ENCODE results near the gene DCLRE1C. TPM values are rescaled to one million over a fixed set of nuclear protein-coding genes. Genes with fewer than 3 reads are reported as not detected.
"Not testable (repeated sequence)": the region's sequence is repeated elsewhere in the genome, so short reads cannot be mapped to it uniquely, and the experiment has no call there.

DCLRE1C gene
- total RNA-seq (2014; rRNA removed; shearing (Covaris generic)): 6.6 and 10.8 TPM in 2 replicates

DNA sequence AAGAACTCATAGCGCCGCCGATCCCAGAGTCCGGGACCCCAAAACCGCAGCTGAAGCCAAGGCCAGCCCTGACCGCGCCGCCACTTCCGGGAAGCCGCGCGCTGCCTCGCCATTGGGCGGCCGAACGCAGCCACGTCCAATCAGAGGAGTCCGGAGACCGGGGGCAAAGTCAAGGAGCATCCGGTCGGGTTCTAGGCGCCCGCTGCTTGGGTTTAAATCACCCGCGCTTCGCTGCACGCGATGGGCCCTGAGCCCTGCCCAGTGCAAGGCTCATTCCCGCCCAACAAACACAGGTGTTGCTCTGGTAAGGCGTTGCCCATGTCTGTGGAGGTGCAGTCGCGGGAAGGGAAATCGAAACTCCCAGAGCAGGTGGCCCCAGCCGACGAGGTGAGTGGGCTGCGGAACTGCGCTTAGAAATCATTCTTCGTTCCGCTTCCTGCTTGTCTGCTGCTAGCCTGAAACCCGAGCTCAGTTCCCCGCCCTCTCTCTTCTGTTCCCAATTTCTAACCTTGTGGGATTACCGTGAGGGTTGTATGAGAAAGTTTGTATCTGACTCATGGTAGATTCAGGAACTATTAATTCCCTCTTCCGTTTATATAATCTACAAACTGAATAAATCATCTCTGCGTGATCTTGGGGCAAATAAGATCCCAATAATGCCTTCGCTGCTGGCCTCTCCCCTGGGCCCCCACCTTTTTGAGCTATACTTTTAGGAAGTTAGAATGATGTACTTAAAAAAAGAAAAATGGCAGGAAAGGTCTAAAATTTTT lies at the start of gene DCLRE1C:
Gene DCLRE1C (minus strand): TSS at position 96 of the 770 bp plus-strand sequence. CDS start 86 bp downstream, at position 10.
- in situ Hi-C loops (cut with HindIII; ENCODE audit: low sequenced_read_pairs): no loop called here
- peak; percentile 93 for DNase-seq (ENCODE audit: low spot score)

DNA sequence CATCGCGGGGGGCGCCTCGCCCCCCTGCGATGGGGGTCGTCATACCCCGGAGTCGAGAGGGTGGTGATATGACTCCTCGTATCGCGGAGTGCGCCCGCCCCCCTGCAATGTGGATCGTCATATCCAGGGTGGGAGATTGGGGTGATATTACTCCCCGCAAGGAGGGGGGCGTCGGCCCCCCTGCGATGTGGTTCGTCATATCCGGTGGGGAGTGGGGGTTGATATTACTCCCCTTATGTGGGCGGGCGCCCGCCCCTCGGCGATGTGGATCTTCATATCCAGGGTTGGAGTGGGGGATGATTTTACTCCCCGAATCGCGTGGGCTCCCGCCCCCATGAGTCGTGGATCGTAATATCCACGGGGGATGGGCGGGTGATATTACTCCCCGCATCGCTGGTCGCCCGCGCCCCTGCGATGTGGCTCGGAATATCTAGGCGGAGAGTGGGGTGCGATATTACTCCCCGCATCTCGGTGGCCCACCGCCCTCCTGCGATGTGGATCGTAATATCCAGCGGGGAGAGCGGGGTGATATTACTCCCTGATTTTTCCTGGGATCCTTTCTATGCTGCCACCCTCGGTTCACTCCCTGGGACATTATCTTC lies 42.2 kb upstream of the DCLRE1C start:
- DNase-seq (ENCODE audit: low spot score): no peak
- in situ Hi-C loops (cut with HindIII; ENCODE audit: low sequenced_read_pairs): no loop called here

DNA sequence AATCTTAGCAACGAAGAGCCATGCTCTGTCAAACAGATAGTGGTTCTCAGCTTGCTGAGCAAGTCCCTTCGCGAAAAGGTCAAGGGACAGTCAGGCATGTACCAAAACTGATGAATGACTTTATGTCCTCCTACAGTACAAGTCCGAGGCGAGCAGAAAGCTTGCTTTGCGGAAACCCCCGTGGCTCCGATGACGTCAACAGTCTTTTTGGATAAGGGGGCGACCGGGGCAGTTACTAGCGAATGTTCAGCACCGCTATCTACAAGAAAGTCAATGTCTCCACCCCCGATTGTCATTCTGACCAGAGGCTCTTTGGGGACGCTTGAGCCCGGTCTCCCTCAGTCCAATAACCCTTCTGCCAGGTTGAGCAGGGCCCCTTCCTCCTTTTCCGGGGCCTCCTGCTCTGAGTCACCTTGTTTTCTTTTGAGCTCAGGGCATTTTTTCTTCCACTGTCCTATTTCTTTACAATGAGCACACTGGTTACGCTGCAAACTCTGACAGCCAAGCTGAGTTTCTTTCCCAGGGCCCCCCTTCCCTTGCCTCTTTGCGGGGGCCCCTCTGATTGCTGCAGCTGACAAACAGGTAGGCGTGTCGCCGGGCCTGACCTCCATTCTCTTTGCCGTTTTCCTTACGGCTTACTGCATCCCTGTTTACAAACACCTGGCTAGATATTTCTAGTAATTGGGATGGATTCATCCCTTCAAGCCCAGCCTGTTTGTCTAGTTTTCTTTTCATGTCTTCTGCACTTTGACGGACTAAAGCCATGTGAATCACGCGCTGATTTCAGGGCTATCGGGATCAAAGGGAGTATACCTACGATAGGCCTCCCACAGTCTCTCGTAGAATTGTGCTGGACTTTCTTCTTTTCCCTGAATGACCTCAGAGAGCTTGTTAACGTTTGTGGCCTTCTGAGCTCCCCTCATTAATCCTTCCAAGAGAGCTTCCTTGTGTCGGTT lies 39.9 kb upstream of the DCLRE1C start:
- in situ Hi-C loops (cut with HindIII; ENCODE audit: low sequenced_read_pairs); DNase-seq (ENCODE audit: low spot score): not testable (repeated sequence)

DNA sequence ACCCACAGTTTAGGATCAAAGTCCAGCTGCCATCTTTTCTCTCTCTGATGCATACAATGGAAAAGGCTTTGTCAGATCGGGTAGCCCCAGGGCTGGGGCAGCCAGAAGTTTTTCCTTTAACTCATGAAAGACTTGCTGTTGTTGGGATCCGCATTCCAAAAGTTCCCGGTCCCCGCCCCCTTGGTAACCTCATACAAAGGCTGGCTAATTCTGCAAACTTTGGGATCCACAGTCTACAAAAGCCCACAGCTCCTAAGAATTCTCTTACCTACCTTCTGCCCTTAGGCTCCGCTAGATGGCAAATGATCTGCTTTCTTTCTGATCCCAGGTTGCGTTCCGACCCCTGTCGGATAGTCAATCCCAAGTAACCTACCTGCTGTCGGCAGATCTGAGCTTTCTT lies 38.4 kb upstream of the DCLRE1C start:
- in situ Hi-C loops (cut with HindIII; ENCODE audit: low sequenced_read_pairs); DNase-seq (ENCODE audit: low spot score): not testable (repeated sequence)

DNA sequence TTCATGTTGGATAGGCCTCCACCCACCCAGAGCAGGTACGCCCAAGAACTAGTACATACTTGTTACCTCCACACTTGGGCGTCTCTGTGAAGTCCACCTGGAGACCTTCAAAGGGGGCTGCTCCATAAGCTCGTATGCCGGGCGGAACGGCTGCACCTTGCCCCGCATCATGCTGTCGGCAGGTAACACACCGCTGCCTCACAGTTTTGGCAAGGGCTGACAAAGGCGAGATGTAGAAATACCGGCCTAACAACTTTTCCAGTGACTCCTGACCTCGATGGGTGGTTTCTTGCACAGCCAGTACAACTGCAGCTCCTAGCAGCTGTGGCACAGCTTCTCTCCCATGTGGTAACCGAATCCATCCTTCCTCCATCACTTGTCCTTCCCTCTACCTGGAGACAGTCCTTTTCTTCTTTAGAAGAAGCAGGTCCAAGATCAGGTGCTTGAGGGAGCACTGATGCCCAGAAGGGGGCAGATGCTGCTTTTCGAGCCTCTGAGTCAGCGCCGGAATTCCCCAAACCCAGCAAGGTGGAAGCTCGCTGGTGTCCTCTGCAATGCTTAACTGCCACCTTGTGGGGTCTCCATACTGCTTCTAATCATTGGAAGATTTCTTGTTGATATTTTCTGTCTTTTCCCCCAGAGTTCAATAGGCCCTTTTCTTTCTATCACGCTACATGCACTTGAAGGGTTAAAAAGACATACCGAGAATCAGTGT lies 37.3 kb upstream of the DCLRE1C start:
- DNase-seq (ENCODE audit: low spot score): peak; percentile 6

DNA sequence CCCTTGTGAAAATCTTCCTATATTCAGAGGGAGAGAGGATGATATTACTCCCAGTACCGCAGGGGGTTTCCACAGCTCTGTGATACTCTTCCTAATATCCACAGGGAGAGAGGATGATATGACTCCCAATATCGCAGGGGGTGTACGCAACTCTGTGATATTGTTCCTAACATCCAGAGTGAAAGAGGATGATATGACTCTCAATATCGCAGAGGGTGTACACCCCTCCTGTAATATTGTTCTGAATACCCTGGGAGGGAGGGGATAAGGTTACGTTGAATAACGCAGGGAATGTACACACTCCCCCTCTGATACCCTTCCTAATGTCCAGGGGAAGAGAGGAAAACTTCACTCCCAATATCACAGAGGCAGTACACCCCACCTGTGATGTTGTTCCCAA lies 35.7 kb upstream of the DCLRE1C start:
- DNase-seq (ENCODE audit: low spot score); in situ Hi-C loops (cut with HindIII; ENCODE audit: low sequenced_read_pairs): not testable (repeated sequence)

More for the DNA sequence above, 37.3 kb upstream of the DCLRE1C start:
- in situ Hi-C loops (cut with HindIII; ENCODE audit: low sequenced_read_pairs): not testable (repeated sequence)

DNA sequence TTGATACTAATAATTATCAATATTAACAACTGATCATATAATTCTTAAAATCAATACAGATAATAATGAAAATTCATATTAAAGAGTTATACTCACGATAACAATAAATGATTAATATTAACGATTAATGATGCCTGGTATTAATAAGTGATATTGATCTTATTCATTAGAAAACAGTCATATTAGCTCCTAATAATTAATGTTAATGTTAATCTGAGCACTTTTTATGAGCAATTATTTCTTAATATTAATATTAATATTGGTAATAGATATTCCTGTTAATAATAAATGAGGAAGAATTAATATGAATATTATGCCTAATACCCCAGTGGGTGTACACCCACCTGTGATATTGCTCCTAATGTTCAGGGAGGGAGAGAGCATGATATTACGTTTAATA lies 28.8 kb upstream of the DCLRE1C start:
- in situ Hi-C loops (cut with HindIII; ENCODE audit: low sequenced_read_pairs): no loop called here
- DNase-seq (ENCODE audit: low spot score): no peak

DNA sequence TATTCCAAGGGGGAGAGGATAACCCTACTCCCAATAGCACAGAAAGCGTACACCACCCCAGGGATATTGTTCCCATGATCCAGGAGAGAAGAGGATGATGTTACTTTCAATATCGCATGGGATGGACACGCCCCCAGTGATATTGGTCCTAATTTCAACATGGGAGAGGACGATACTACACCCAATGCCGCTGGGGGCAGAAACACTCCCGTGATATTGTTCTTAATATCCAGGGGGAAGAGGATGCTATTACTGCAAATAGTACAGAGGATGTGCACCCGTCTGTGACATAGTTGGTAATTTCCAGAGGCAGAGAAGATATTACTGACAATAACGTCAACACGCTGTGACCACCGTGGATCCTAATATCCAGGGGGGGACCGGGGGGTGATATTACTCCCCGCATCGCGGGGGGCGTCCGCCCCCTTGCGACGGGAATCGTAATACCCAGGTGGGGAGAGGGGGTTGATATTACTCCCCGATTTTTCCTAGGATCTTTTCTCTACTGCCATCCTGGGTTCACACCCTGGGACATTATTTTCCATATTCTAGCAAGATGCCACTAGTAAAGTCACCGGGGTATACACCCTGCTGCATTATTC lies 21.9 kb upstream of the DCLRE1C start:
- DNase-seq (ENCODE audit: low spot score): no peak
- in situ Hi-C loops (cut with HindIII; ENCODE audit: low sequenced_read_pairs): no loop called here

DNA sequence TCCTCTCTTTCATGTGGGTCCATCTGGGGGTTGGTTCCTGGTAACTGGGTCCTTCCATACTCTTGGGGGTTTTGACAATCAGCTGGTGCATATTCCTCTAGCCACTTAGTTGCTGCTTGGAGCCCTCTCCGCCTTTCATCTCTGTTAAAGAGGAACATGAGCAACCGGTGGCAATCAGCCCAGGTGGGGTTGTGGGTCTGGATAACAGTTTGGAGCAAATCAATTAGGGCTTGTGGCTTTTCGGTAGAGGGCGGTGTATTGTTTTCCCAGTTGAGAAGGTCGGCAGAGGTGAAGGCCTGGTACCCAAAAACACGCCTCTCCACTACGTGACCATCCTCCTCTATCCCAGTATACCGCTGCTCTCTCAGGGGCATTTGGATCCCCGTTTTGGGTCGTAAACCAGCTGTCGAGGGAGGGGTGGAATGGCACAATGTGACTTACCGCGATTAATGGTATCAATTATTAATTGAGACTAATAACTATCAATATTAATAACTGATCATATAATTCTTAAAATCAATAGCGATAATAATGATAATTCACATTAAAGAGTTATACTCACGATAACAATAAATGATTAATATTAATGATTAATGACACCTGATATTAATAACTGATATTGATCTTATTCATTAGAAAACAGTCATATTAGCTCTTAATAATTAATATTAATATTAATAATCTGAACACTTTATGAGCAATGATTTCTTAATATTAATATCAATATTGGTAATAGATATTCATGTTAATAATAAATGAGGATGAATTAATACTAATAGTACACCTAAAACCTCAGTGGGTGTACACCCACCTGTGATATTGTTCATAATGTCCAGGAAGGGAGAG lies 20.5 kb upstream of the DCLRE1C start:
- in situ Hi-C loops (cut with HindIII; ENCODE audit: low sequenced_read_pairs); DNase-seq (ENCODE audit: low spot score): not testable (repeated sequence)

DNA sequence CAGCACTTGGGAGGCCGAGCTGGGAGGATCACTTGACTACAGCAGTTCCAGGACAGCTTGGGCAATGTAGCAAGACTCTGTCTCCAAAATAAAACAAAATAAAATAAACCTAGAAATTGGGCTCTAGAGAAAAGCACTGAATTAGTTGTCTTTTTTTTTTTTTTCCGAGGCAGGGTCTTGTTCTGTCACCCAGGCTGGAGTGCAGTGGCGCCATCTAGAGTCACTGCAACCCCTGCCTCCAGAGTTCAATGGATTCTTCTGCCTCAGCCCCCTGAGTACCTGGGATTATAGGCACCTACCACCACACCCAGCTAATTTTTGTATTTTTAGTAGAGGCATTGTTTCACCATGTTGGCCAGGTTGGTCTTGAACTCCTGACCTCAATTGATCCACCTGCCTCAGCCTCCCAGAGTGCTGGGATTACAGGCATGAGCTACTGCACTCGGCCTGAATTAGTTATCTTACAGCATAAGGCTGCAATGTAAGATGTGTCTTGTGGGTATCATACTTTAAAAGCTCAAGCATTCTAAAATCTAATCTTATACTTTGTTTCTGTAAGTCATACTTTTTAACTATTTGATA lies 18.1 kb upstream of the DCLRE1C start:
- in situ Hi-C loops (cut with HindIII; ENCODE audit: low sequenced_read_pairs): no loop called here
- DNase-seq (ENCODE audit: low spot score): peak; percentile 9

DNA sequence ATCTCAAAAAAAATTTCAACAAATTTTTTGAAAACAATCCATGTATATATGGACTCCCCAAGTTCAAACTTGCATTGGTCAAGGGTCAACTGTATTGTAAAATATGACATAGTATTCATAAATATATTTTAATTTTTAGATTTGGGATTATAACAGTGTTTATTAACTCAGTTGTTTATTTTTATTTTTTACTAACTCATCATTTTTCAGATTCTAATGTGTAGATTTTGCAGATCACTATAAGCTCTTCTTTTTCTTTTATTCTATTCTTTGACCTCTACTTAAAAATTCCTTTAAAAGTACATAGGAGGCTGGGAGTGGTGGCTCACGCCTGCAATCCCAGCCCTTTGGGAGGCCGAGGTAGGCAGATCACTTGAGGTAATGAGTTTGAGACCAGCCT lies 14.0 kb upstream of the DCLRE1C start:
- no peak for DNase-seq (ENCODE audit: low spot score)
- in situ Hi-C loops (cut with HindIII; ENCODE audit: low sequenced_read_pairs): no loop called here

DNA sequence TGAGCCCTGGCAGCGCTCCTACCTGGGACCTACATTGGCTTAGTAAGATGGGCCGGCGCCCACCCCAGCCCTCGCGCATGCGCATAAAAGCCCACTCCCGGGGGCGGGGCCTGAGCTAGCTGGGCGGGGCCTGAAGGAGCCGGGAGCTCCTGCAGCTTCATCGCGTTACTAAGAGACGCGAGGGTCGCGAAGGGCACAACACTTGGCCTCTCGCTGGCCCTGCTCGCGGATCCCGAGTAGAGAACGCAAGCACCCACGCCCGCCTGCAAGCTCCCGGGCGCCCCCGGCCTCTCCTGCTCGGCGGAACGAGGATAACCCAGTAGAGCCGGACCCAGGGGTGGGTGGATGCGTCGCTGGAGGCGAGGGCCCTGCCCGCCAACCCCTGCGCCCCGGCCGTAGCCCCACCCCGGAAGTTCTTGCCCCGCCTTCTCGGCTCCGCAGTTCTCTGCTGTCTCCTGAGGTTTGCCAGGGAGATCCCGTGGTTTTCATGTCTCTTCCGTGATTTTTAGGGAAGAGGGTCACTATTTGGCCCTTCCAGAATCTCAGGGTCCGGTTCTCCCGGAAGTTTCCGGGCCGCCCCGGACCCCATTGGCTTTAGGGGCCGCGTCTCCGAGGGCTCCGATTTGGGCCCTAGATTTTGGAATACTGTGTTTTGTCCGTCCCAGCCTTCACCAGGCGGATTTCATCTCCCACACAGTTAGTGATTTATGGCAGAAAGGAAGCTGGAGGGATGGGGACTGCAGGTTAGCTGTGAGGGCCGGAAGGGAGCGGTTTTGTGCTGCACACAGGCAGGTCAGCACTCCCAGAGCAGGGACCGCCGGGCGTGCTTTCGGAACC lies 5.5 kb upstream of the DCLRE1C start, which contains the start of gene MEIG1:
Gene MEIG1 (plus strand): TSS at position 168 of the 837 bp plus-strand sequence. CDS start 7,081 bp downstream, outside the sequence.
- peak; percentile 94 for DNase-seq (ENCODE audit: low spot score)
- in situ Hi-C loops (cut with HindIII; ENCODE audit: low sequenced_read_pairs): no loop called here

DNA sequence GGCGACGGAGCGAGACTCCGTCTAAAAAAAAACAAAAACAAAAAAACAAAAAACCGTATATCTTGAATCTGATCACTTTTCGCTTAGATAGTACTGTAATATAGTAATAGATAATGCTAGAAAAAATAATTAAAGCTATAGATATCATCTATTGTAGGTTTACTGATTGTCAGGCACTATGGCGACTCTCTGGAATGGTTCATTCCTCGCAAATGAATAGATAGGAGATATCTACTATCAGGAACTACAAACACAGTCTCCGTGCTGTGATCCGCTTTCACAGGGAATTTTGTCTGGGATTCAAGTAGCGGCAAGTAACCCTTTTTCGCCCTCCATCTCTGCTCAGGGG lies 5.0 kb upstream of the DCLRE1C start:
- DNase-seq (ENCODE audit: low spot score): no peak
- in situ Hi-C loops (cut with HindIII; ENCODE audit: low sequenced_read_pairs): no loop called here

DNA sequence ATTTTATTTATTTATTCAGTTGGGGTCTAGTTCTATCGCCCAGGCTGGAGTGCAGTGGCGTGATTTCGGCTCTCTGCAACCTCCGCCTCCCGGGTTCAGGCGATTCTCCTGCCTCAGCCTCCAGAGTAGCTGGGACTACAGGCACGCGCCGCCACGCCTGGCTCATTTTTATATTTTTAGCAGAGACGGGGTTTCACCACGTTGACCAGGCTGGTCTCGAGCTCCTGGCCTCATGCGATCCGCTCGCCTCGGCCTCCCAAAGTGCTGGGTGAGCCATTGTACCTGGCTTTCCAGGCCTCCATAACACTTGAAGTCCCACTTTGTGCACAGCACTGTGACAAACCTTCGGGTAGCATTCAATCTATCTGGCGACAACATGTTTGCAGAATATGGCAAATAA lies 1.0 kb upstream of the DCLRE1C start:
- DNase-seq (ENCODE audit: low spot score): no peak
- in situ Hi-C loops (cut with HindIII; ENCODE audit: low sequenced_read_pairs): no loop called here

DNA sequence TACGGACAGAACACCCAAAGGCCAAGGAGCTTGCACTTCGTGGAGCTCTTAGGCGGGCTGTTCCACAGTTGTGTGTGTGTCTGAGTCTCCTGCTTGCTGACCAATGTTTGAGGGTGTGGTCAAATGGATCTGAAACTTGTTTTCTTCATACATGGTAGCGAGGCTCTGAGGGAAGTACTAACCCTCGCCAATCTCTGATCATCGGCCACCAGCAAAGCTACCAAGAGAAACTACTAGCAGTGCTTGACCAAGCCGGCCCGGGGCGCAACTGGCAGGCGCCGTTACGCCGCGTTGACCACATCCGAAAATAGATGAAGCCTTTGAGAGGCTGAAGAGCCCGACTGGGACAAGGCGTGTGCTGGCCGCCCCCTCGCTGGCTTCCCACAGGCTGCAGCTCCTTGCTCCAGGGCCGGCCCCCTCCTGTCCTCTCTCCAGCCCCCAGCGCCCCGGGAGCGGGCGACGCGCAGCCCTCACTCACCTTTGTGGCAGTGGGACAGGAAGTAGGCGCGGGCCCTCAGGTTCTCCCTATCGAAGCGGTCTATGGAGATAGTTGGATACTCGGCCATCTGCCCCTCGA lies 384 bp downstream of the DCLRE1C start:
- DNase-seq (ENCODE audit: low spot score): peak; percentile 56
- in situ Hi-C loops (cut with HindIII; ENCODE audit: low sequenced_read_pairs): no loop called here

DNA sequence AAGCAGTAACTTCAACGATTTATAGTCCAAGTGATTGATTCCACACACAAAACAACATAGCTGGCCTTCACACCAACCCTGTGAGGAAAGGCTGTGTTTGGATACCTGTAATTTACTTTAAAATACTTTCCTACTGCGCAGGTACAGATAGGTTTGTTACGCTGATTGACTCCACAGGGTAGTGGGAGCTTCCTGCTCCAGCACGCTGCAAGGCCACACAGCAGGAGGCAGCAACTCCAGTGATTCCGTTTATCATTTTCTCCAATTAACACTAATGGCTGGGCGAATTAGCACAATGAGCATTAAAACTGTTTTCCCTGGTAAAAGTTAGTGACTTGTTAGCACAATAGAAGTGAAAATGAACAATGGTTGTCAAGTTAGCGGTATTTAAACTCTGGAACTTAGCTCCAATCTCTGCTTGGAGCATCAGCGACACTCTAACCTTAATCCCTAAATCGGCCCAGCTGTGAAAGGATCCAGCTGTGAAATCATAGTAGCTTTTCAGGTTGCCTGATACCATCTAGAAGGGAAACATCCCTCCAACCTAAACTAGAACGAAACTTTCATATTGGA lies 959 bp downstream of the DCLRE1C start:
- no peak for DNase-seq (ENCODE audit: low spot score)
- in situ Hi-C loops (cut with HindIII; ENCODE audit: low sequenced_read_pairs): no loop called here

Measured in G401 (cell line).